Psoas muscle (tissue), 8 donors: ENCODE measurements around the gene ATP8A2. TPM values are rescaled to one million over a fixed set of nuclear protein-coding genes. Genes with fewer than 3 reads are reported as not detected.

Experiments used
- ATAC-seq, 4 donors: fragments of 200-7000 bp; cut with Tn5 transposase; one replicate each; pipeline ENCODE4 v1.9.1; 2020; ENCODE audit warnings: moderate library complexity in 3 of 4, mild to moderate bottlenecking in 2 of 4
- DNase-seq, 2 donors: peaks; one replicate each; pipeline ENCODE4 v3.0.0-alpha.2; 2020
- H3K27ac ChIP-seq: fragments of 200-600 bp; one replicate; pipeline ENCODE4 v1.8.0; 2022
- H3K27me3 ChIP-seq, 3 donors: fragments of 200-600 bp in 1 of 3; one replicate each; pipeline versions ENCODE4 v1.6.1 to v1.8.0; 2013 to 2022; ENCODE audit warnings: low read length in 2 of 3, mild to moderate bottlenecking in 2 of 3, moderate library complexity in 1 of 3; ENCODE audit not compliant: insufficient read depth in 3 of 3
- H3K36me3 ChIP-seq, 2 donors: fragments of 200-600 bp in 1 of 2; one replicate each; pipeline versions ENCODE4 v1.6.1 to v1.8.0; 2013 to 2022; ENCODE audit warnings: low read depth in 1 of 2, mild to moderate bottlenecking in 1 of 2, moderate library complexity in 1 of 2; ENCODE audit not compliant: insufficient read depth in 1 of 2
- H3K4me1 ChIP-seq: fragments of 200-600 bp; one replicate; pipeline ENCODE4 v1.8.0; 2022
- H3K4me3 ChIP-seq: fragments of 200-600 bp; one replicate; pipeline ENCODE4 v1.8.0; 2022; ENCODE audit warnings: mild to moderate bottlenecking
- H3K9me3 ChIP-seq: fragments of 200-600 bp; one replicate; pipeline ENCODE4 v1.8.0; 2022
- WGBS, 3 donors: extraction: QIAGEN DNeasy Blood & Tissue Kit; methylation state at CpG; one replicate each; pipeline versions ENCODE4 v1.1.6 to v1.1.7; 2013; 5-methylcytosine and 5-hydroxymethylcytosine counted together
- intact Hi-C, 2 donors: fragments of 100-400 bp; cut with DNase I; formaldehyde crosslinking; loops; one replicate each; pipeline versions ENCODE4 v1.11.0 to v1.14.2; 2022
- polyA plus RNA-seq, 3 donors: library from polyadenylated mRNA; stranded (reverse); fragments of 200-250 nt; gene quantifications; one replicate each; pipeline ENCODE4 v1.2.3, GENCODE V29; 2013
- total RNA-seq, 4 donors: library from RNA; stranded (reverse); fragmentation: NEBNext Ultra II Directional in 2 of 4; extraction: Animal tissue kit (Norgen Biotek cat#: 25700) in 2 of 4; gene quantifications; one replicate each; pipeline versions ENCODE4 v1.2.1 to v1.2.4, GENCODE V29; 2021 to 2023
- TF ChIP-seq, protein P1 (sequence below): fragments of 200-600 bp; IDR thresholded peaks from one replicate; pipeline ENCODE4 v1.8.0; 2022; ENCODE audit warnings: antibody characterized with exemption
- donor health status: healthy with polysubstance abuse.
- donor health status: DM: no; HTN: no; CAD: no; lungs with moderate emphysema.
- donor health status: Bipolar disorder and iron deficiency.
- donor health status: healthy.
- donor health status: DM: yes; HTN: yes; CAD: no.
- donor health status: DM: no; HTN: no; CAD: no.
- donor health status: DM: no; HTN: no; CAD: no.
- donor health status: DM: yes; HTN: yes; CAD: no.

ATP8A2 gene
- total and polyA plus RNA-seq, 7 donors, result 0.02 to 0.22 (median 0.04) TPM; not detected in 2

DNA sequence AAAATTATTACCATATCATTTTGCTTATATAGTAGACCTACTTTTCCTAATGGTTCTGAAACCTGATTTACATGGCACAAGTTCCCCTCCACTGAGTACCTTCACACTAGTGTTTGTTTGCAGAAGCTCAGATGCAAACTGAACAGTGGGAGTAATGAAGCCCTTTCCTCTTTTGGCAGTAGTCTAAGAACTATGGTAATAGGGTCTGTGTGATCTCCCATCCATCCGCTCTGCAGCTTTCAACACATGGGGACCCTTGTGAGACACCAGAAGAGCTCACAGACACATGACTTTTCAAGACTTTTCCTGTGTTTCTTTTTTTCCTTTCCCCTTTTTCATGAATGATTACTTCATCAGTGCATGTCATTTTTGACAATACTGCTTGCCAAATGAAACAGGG, 336.0 kb downstream of the ATP8A2 start:
- no peak for ATAC-seq
- Histone ChIP-seq H3K27me3 (no peaks in the 10 kb centered on the region), H3K27ac (no peak overlapping the region), H3K36me3 (no peaks in the 10 kb centered on the region), H3K9me3 (no peaks in the 10 kb centered on the region), H3K4me1 (no peaks in the 10 kb centered on the region), H3K4me3 (no peak overlapping the region)
- WGBS, 3 donors, result 61 to 82% (median 81%) methylated on average over 1 of the region's 1 CpG
- no peak for DNase-seq
- TF ChIP-seq, protein P1, sequence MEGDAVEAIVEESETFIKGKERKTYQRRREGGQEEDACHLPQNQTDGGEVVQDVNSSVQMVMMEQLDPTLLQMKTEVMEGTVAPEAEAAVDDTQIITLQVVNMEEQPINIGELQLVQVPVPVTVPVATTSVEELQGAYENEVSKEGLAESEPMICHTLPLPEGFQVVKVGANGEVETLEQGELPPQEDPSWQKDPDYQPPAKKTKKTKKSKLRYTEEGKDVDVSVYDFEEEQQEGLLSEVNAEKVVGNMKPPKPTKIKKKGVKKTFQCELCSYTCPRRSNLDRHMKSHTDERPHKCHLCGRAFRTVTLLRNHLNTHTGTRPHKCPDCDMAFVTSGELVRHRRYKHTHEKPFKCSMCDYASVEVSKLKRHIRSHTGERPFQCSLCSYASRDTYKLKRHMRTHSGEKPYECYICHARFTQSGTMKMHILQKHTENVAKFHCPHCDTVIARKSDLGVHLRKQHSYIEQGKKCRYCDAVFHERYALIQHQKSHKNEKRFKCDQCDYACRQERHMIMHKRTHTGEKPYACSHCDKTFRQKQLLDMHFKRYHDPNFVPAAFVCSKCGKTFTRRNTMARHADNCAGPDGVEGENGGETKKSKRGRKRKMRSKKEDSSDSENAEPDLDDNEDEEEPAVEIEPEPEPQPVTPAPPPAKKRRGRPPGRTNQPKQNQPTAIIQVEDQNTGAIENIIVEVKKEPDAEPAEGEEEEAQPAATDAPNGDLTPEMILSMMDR, result no peak
- intact Hi-C loops, result no loop called here

DNA sequence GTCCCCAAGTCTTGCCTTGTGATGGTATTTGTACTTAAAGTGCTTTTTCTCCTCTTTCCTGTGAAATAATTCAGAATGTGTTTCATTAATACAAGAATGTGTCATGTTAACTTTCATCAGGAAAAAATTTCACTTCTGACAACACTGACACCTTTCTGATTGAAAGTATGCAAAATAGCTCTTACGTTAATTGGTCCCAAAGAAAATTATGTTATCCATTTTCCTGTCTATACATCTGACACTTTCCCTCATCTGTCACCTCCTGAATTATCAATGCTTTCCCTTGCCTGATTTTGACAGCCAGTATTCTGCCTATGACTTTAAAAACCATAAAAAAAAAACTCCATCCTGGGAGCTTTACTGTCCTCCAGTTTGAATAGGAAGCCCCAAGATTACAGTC, 336.5 kb downstream of the ATP8A2 start:
- Histone ChIP-seq H3K27me3 (no peaks in the 10 kb centered on the region), H3K4me1 (no peaks in the 10 kb centered on the region), H3K36me3 (no peaks in the 10 kb centered on the region), H3K27ac (no peak overlapping the region), H3K9me3 (no peaks in the 10 kb centered on the region), H3K4me3 (no peak overlapping the region)
- intact Hi-C loops, result no loop called here
- DNase-seq (no peak), ATAC-seq (no peak)
- 68 to 80% (median 69%) methylated on average over 1 of the region's 1 CpG for WGBS, 3 donors
- TF ChIP-seq, protein P1, result no peak

DNA sequence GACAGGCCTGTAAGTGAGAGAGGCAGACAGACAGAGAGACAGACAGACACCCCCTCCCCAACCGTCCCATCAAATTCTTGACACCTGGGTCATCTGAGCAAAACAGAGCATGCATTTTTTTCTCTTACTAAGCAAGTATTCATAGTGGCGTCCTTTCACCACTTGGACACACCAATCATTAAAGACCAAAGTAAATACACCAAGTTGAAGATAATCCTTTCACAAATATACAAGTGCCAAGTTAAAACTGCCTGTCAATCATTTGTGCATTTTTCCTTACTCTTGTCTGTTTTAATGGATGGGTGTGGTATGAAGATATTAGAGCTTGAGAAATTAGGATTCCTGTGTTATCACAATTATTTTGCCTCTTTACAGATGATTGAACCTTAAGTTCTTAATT, 337.3 kb downstream of the ATP8A2 start:
- no peaks in the 10 kb centered on the region for H3K36me3 ChIP-seq
- DNase-seq (no peak), ATAC-seq (no peak)
- H3K27ac ChIP-seq, result no peak overlapping the region
- H3K9me3 ChIP-seq, result no peaks in the 10 kb centered on the region
- intact Hi-C loops, result no loop called here
- H3K4me1 ChIP-seq, result no peaks in the 10 kb centered on the region
- H3K27me3 ChIP-seq, result no peaks in the 10 kb centered on the region
- no peak overlapping the region for H3K4me3 ChIP-seq
- WGBS, 3 donors, result 79 to 92% (median 86%) methylated on average over 2 of the region's 2 CpGs
- TF ChIP-seq, protein P1, result no peak

GRCh38 chr13:25715760-25716159, 344.0 kb downstream of the ATP8A2 start:
- Histone ChIP-seq H3K27me3 (no peaks in the 10 kb centered on the region), H3K4me1 (no peaks in the 10 kb centered on the region), H3K9me3 (no peaks in the 10 kb centered on the region), H3K27ac (no peak overlapping the region), H3K4me3 (no peak overlapping the region), H3K36me3 (no peaks in the 10 kb centered on the region)
- TF ChIP-seq, protein P1, result no peak
- intact Hi-C loops, result no loop called here
- ATAC-seq (no peak), DNase-seq (no peak)
- WGBS, 3 donors, result 87 to 93% (median 92%) methylated on average over 1 of the region's 1 CpG

- intact Hi-C loops, result no loop called here
- no peaks in the 10 kb centered on the region for H3K27me3 ChIP-seq
- no peak overlapping the region for H3K4me3 ChIP-seq
- TF ChIP-seq, protein P1, result no peak
- H3K36me3 ChIP-seq, result no peaks in the 10 kb centered on the region
- H3K4me1 ChIP-seq, result peaks cover 2% of the 10 kb centered on the region
- ATAC-seq (no peak), DNase-seq (no peak)
- H3K27ac ChIP-seq, result no peak overlapping the region
- H3K9me3 ChIP-seq, result no peaks in the 10 kb centered on the region
- WGBS, 3 donors, result 73 to 78% (median 76%) methylated on average over 5 of the region's 5 CpGs
These were observed 346.0 kb downstream of the ATP8A2 start for GRCh38 chr13:25717666-25718197.
